HEK293 (cell line): Measurements from ENCODE around the gene ZNF428.

Source experiments
- CTCF ChIA-PET: fragments of 350-600 bp; formaldehyde crosslinking; extraction: SDS; loops from one replicate; lab custom pipeline; 2021; ENCODE audit warnings: antibody characterized with exemption; lab: Yijun Ruan, JAX
- POLR2A ChIA-PET: fragments of 300-600 bp; formaldehyde crosslinking; extraction: SDS; loops from one replicate; lab custom pipeline; 2020; ENCODE audit warnings: antibody characterized with exemption, inconsistent platforms; lab: Yijun Ruan, JAX
- H3K27ac ChIP-seq: fragments of 200-500 bp; sonication (Bioruptor generic); 2 replicates; pipeline ENCODE4 v1.5.1; 2014; ENCODE audit warnings: low read depth, low read length, control low read depth, inconsistent platforms; ENCODE audit errors: extremely low read depth
- H3K36me3 ChIP-seq, 2 experiments: fragments of 200-500 bp in 1 of 2; sonication (Bioruptor generic) in 1 of 2; 1 replicate in 1 of 2; 2 replicates in 1 of 2; pipeline ENCODE4 v1.5.1; 2014 to 2017; ENCODE audit warnings: inconsistent platforms in 2 of 2, low read length in 2 of 2; ENCODE audit not compliant: control insufficient read depth in 2 of 2, insufficient read depth in 1 of 2
- H3K4me1 ChIP-seq: fragments of 200-500 bp; sonication (Bioruptor generic); 2 replicates; pipeline ENCODE4 v1.5.1; 2014; ENCODE audit warnings: mild to moderate bottlenecking, low read length, inconsistent platforms; ENCODE audit not compliant: control insufficient read depth, insufficient read depth
- H3K4me3 ChIP-seq: 2 replicates; pipeline ENCODE4 v1.5.1; 2011; ENCODE audit warnings: low read depth, mild to moderate bottlenecking, control low read depth, low read length, moderate library complexity
- H3K9me3 ChIP-seq: fragments of 200-500 bp; sonication (Bioruptor generic); 2 replicates; pipeline ENCODE4 v1.5.1; 2014; ENCODE audit warnings: low read depth, low read length, inconsistent platforms; ENCODE audit not compliant: control insufficient read depth, insufficient read depth
- EGR2 ChIP-seq: fragments of 450-650 bp; formaldehyde crosslinking; IDR thresholded peaks from 2 replicates; pipeline ENCODE4 v1.5.1; 2016; ENCODE audit warnings: low read depth, missing biosample characterization, missing genetic modification characterization
- GLI4 ChIP-seq: fragments of 450-650 bp; formaldehyde crosslinking; IDR thresholded peaks from 2 replicates; pipeline ENCODE4 v1.5.1; 2016; ENCODE audit warnings: missing biosample characterization, missing genetic modification characterization
- KLF16 ChIP-seq: fragments of 450-650 bp; formaldehyde crosslinking; IDR thresholded peaks from 2 replicates; pipeline ENCODE4 v1.5.1; 2017; ENCODE audit warnings: missing biosample characterization, missing genetic modification characterization
- SCRT1 ChIP-seq: fragments of 450-650 bp; formaldehyde crosslinking; IDR thresholded peaks from 2 replicates; pipeline ENCODE4 v1.5.1; 2016; ENCODE audit warnings: missing biosample characterization, missing genetic modification characterization, borderline replicate concordance
- SCRT2 ChIP-seq: fragments of 450-650 bp; formaldehyde crosslinking; IDR thresholded peaks from 2 replicates; pipeline ENCODE4 v1.5.1; 2016; ENCODE audit warnings: missing biosample characterization, missing genetic modification characterization
- TCF7L2 ChIP-seq: IDR thresholded peaks from 2 replicates; pipeline ENCODE4 v1.6.1; 2011; ENCODE audit warnings: low read depth, mild to moderate bottlenecking, inconsistent platforms, low read length, moderate library complexity, borderline replicate concordance
- ZBTB1 ChIP-seq: fragments of 450-650 bp; formaldehyde crosslinking; IDR thresholded peaks from 2 replicates; pipeline ENCODE4 v1.5.1; 2016; ENCODE audit warnings: missing biosample characterization, missing genetic modification characterization
- ZFHX2 ChIP-seq: fragments of 450-650 bp; formaldehyde crosslinking; conservative IDR thresholded peaks from 2 replicates; pipeline ENCODE4 v1.5.1; 2016; ENCODE audit warnings: missing biosample characterization, missing genetic modification characterization
- ZNF132 ChIP-seq: fragments of 450-650 bp; formaldehyde crosslinking; IDR thresholded peaks from 2 replicates; pipeline ENCODE4 v1.5.1; 2017; ENCODE audit warnings: missing biosample characterization, missing genetic modification characterization, borderline replicate concordance
- ZNF138 ChIP-seq: fragments of 450-650 bp; formaldehyde crosslinking; IDR thresholded peaks from 2 replicates; pipeline ENCODE4 v1.5.1; 2016; ENCODE audit warnings: missing biosample characterization, missing genetic modification characterization, borderline replicate concordance
- ZNF221 ChIP-seq: fragments of 450-650 bp; formaldehyde crosslinking; IDR thresholded peaks from 2 replicates; pipeline ENCODE4 v1.5.1; 2017; ENCODE audit warnings: missing biosample characterization, missing genetic modification characterization, borderline replicate concordance
- ZNF354C ChIP-seq: fragments of 450-650 bp; formaldehyde crosslinking; IDR thresholded peaks from 2 replicates; pipeline ENCODE4 v1.5.1; 2016; ENCODE audit warnings: missing biosample characterization, missing genetic modification characterization, low read depth, borderline replicate concordance
- ZNF510 ChIP-seq: fragments of 450-650 bp; formaldehyde crosslinking; IDR thresholded peaks from 2 replicates; pipeline ENCODE4 v1.5.1; 2018; ENCODE audit warnings: mild to moderate bottlenecking, missing genetic modification characterization, missing biosample characterization; ENCODE audit not compliant: insufficient replicate concordance
- ZNF558 ChIP-seq: fragments of 450-650 bp; formaldehyde crosslinking; IDR thresholded peaks from 2 replicates; pipeline ENCODE4 v1.5.1; 2016; ENCODE audit warnings: missing biosample characterization, missing genetic modification characterization
- ZNF561 ChIP-seq: fragments of 450-650 bp; IDR thresholded peaks from 2 replicates; pipeline ENCODE4 v1.5.1; 2018; ENCODE audit warnings: missing biosample characterization, missing genetic modification characterization, borderline replicate concordance
- ZNF600 ChIP-seq: fragments of 450-650 bp; formaldehyde crosslinking; IDR thresholded peaks from 2 replicates; pipeline ENCODE4 v1.5.1; 2016; ENCODE audit warnings: missing biosample characterization, missing genetic modification characterization
- ZNF610 ChIP-seq: fragments of 450-650 bp; formaldehyde crosslinking; IDR thresholded peaks from 2 replicates; pipeline ENCODE4 v1.5.1; 2016; ENCODE audit warnings: missing biosample characterization, missing genetic modification characterization, borderline replicate concordance
- ZNF654 ChIP-seq: fragments of 450-650 bp; formaldehyde crosslinking; IDR thresholded peaks from 2 replicates; pipeline ENCODE4 v1.5.1; 2016; ENCODE audit warnings: low read depth, missing biosample characterization, missing genetic modification characterization
- ZNF777 ChIP-seq: fragments of 450-650 bp; formaldehyde crosslinking; IDR thresholded peaks from 2 replicates; pipeline ENCODE4 v1.5.1; 2017; ENCODE audit warnings: missing biosample characterization, missing genetic modification characterization, borderline replicate concordance
- ZSCAN30 ChIP-seq: fragments of 450-650 bp; IDR thresholded peaks from 2 replicates; pipeline ENCODE4 v1.5.1; 2018; ENCODE audit warnings: missing biosample characterization, mild to moderate bottlenecking, missing genetic modification characterization, moderate library complexity
- TF ChIP-seq, protein P1 (sequence below): fragments of 450-650 bp; formaldehyde crosslinking; conservative IDR thresholded peaks from 2 replicates; pipeline ENCODE4 v1.5.1; 2016; ENCODE audit warnings: low read depth, missing biosample characterization, missing genetic modification characterization
- TF ChIP-seq, protein P2 (sequence below): fragments of 450-650 bp; formaldehyde crosslinking; optimal IDR thresholded peaks from 2 replicates; pipeline ENCODE3; 2016; ENCODE audit warnings: missing biosample characterization, mild to moderate bottlenecking, missing genetic modification characterization
- TF ChIP-seq, protein P3 (sequence below): fragments of 450-650 bp; formaldehyde crosslinking; IDR thresholded peaks from 2 replicates; pipeline ENCODE4 v1.5.1; 2016; ENCODE audit warnings: missing biosample characterization, missing genetic modification characterization, borderline replicate concordance

The ZNF428 gene

DNA sequence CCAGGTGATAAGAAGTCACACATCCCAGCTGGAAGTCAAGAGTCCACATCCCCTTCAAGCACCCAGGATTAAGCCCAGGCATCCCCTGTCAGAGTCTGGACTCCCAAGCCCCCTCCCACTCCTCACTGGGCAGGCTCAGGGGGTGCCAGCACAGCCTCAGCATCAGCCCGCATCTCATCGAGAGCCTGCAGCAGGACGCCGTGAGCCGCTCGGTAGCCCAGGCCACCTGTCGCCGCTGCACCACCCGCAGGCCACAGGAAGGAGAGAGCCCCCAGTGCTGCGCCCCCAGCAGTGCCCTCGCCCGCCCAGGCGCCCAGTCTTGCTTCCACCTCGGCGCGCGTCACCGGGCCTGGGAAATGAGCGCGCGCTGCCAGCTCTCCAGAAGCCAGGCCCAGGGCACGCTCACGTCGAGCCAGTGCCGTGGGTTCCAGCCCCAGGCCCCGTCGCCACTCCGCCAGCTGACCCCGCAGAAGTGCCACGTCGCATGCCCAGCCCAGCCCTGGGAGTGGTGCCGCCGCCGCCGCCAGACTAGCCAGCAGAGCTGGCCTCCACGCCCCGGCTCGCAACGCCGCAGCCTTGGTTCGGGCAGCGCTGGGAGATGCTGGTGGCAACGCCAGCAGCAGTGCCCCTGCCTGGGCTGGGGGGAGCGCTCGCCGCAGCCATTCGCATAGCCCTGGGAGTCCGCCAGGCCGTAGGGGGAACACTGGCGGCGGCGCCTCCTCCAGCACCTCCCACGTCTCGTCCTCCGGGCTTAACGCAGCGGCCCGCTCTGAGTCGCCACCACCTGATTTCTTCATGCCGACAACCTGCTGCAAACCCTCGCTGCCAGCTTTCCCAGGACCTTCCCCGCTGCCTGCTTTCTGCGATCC lies 27.3 kb downstream of the ZNF428 start:
- Histone ChIP-seq H3K4me3 (no peak overlapping the region), H3K36me3 (peaks cover 51 to 62% of the 10 kb centered on the region in 2 experiments), H3K27ac (no peak overlapping the region), H3K9me3 (no peaks in the 10 kb centered on the region), H3K4me1 (peaks cover 15% of the 10 kb centered on the region)
- ChIA-PET CTCF (interaction anchor here (6.1 kb wide), 1 partner anchor 35 kb away, joined by 91 read pairs; no protein-coding TSS in a partner anchor), POLR2A (interaction anchor here (1.2 kb wide), 1 partner anchor 76 kb away, joined by 3 read pairs; no protein-coding TSS in a partner anchor)
- TF ChIP-seq TCF7L2 (no peak), SCRT1 (tag by site-specific recombination) (peak; percentile 88), ZNF600 (tag by site-specific recombination) (no peak), ZNF132 (tag by site-specific recombination) (no peak), ZNF138 (tag by site-specific recombination) (no peak), ZNF558 (no peak), ZNF221 (tag by site-specific recombination) (no peak), ZFHX2 (0 out of 2 replicates have a peak, but pooled peaks have one; percentile 29), ZNF354C (no peak), ZBTB1 (tag by site-specific recombination) (no peak), ZNF610 (tag by site-specific recombination) (no peak), EGR2 (peak; percentile 41; the same call in 1 of the 2 replicates), SCRT2 (tag by site-specific recombination) (peak; percentile 96), ZNF510 (tag by site-specific recombination) (no peak), KLF16 (tag by site-specific recombination) (no peak), ZSCAN30 (tag by site-specific recombination) (no peak), ZNF777 (no peak), GLI4 (tag by site-specific recombination) (no peak), ZNF561 (no peak), ZNF654 (no peak)
- TF ChIP-seq, protein P1, sequence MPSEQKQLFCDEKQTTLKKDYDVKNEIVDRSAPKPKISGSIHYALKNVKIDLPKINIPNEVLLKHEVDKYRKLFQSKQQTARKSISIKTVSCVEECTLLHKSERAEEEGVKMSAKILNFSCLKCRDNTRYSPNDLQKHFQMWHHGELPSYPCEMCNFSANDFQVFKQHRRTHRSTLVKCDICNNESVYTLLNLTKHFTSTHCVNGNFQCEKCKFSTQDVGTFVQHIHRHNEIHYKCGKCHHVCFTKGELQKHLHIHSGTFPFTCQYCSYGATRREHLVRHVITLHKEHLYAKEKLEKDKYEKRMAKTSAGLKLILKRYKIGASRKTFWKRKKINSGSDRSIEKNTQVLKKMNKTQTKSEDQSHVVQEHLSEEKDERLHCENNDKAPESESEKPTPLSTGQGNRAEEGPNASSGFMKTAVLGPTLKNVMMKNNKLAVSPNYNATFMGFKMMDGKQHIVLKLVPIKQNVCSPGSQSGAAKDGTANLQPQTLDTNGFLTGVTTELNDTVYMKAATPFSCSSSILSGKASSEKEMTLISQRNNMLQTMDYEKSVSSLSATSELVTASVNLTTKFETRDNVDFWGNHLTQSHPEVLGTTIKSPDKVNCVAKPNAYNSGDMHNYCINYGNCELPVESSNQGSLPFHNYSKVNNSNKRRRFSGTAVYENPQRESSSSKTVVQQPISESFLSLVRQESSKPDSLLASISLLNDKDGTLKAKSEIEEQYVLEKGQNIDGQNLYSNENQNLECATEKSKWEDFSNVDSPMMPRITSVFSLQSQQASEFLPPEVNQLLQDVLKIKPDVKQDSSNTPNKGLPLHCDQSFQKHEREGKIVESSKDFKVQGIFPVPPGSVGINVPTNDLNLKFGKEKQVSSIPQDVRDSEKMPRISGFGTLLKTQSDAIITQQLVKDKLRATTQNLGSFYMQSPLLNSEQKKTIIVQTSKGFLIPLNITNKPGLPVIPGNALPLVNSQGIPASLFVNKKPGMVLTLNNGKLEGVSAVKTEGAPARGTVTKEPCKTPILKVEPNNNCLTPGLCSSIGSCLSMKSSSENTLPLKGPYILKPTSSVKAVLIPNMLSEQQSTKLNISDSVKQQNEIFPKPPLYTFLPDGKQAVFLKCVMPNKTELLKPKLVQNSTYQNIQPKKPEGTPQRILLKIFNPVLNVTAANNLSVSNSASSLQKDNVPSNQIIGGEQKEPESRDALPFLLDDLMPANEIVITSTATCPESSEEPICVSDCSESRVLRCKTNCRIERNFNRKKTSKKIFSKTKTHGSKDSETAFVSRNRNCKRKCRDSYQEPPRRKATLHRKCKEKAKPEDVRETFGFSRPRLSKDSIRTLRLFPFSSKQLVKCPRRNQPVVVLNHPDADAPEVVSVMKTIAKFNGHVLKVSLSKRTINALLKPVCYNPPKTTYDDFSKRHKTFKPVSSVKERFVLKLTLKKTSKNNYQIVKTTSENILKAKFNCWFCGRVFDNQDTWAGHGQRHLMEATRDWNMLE, result no peak
- TF ChIP-seq, protein P2, sequence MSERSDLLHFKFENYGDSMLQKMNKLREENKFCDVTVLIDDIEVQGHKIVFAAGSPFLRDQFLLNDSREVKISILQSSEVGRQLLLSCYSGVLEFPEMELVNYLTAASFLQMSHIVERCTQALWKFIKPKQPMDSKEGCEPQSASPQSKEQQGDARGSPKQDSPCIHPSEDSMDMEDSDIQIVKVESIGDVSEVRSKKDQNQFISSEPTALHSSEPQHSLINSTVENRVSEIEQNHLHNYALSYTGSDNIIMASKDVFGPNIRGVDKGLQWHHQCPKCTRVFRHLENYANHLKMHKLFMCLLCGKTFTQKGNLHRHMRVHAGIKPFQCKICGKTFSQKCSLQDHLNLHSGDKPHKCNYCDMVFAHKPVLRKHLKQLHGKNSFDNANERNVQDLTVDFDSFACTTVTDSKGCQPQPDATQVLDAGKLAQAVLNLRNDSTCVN (tag by site-specific recombination), result no peak
- TF ChIP-seq, protein P3, sequence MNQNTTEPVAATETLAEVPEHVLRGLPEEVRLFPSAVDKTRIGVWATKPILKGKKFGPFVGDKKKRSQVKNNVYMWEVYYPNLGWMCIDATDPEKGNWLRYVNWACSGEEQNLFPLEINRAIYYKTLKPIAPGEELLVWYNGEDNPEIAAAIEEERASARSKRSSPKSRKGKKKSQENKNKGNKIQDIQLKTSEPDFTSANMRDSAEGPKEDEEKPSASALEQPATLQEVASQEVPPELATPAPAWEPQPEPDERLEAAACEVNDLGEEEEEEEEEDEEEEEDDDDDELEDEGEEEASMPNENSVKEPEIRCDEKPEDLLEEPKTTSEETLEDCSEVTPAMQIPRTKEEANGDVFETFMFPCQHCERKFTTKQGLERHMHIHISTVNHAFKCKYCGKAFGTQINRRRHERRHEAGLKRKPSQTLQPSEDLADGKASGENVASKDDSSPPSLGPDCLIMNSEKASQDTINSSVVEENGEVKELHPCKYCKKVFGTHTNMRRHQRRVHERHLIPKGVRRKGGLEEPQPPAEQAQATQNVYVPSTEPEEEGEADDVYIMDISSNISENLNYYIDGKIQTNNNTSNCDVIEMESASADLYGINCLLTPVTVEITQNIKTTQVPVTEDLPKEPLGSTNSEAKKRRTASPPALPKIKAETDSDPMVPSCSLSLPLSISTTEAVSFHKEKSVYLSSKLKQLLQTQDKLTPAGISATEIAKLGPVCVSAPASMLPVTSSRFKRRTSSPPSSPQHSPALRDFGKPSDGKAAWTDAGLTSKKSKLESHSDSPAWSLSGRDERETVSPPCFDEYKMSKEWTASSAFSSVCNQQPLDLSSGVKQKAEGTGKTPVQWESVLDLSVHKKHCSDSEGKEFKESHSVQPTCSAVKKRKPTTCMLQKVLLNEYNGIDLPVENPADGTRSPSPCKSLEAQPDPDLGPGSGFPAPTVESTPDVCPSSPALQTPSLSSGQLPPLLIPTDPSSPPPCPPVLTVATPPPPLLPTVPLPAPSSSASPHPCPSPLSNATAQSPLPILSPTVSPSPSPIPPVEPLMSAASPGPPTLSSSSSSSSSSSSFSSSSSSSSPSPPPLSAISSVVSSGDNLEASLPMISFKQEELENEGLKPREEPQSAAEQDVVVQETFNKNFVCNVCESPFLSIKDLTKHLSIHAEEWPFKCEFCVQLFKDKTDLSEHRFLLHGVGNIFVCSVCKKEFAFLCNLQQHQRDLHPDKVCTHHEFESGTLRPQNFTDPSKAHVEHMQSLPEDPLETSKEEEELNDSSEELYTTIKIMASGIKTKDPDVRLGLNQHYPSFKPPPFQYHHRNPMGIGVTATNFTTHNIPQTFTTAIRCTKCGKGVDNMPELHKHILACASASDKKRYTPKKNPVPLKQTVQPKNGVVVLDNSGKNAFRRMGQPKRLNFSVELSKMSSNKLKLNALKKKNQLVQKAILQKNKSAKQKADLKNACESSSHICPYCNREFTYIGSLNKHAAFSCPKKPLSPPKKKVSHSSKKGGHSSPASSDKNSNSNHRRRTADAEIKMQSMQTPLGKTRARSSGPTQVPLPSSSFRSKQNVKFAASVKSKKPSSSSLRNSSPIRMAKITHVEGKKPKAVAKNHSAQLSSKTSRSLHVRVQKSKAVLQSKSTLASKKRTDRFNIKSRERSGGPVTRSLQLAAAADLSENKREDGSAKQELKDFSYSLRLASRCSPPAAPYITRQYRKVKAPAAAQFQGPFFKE (tag by site-specific recombination), result no peak
